ENCODE results near the gene SUSD3. TPM values are rescaled to one million over a fixed set of nuclear protein-coding genes. Genes with fewer than 3 reads are reported as not detected.

Gene SUSD3
- total RNA-seq, 1 experiment from 2014 or later: not detected

DNA sequence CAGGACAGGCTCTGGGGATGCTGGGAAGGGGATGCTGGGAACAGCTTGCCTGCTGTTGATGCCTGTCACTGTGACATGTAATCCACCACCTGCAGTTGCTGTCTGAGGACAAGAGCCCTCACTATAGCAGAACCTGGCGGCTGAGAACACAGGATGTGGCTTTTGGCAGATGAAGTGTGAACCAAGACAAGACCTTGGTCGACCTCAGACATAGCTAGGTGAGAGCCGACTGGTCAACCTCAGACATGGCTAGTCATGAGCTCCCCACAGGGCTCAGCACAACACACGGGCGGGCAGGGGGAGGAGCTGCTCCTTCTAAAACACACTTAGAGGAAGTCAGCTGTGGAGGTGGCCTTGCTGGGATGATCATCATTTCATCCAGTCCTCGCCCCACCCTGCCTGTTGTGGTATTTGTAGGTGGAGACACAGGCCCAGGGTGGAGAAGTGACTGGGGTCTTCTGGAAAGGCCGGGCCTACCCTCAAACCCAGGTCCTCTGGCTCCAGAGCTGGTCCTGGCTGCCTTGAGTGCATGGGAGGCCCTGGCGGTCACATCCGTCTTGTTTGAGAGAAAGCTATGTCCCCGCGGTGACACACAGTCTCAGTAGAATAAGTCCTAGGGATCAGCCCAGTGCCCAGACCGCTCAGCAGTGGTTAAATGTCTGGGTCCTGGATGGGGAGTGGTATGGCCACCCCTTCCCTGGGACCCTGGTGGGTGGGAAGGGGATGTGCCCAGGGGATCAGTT is 6.1 kb downstream of the SUSD3 start:
- intact Hi-C loops (cut with micrococcal nuclease; ENCODE audit: unreplicated experiment): no loop called here
- H3K27me3 ChIP-seq (replicated peaks; ENCODE audit: insufficient read depth, low read depth, low read length, poor library complexity): no peaks in the 10 kb centered on the region
- H3K27ac ChIP-seq (ENCODE audit: low read depth, low read length, poor library complexity, severe bottlenecking): no peak overlapping the region
- no peaks in the 10 kb centered on the region for H3K9me3 ChIP-seq (ENCODE audit: low read depth, low read length, poor library complexity, severe bottlenecking)
- no TSS peak for BruUV-seq (replicated peaks)
- no peaks in the 10 kb centered on the region for H3K4me1 ChIP-seq (ENCODE audit: insufficient read depth, low read length, poor library complexity, severe bottlenecking)
- H3K36me3 ChIP-seq (ENCODE audit: insufficient read depth, low read length, poor library complexity, severe bottlenecking): no peaks in the 10 kb centered on the region
- no peak for DNase-seq (ENCODE audit: low spot score)
- ChIA-PET POLR2A (ENCODE audit: low non-redundant PET) (no interaction called here), CTCF (no interaction called here)
- H3K4me3 ChIP-seq (ENCODE audit: low read depth, low read length, poor library complexity, severe bottlenecking): no peak overlapping the region
- TF ChIP-seq, protein P1, sequence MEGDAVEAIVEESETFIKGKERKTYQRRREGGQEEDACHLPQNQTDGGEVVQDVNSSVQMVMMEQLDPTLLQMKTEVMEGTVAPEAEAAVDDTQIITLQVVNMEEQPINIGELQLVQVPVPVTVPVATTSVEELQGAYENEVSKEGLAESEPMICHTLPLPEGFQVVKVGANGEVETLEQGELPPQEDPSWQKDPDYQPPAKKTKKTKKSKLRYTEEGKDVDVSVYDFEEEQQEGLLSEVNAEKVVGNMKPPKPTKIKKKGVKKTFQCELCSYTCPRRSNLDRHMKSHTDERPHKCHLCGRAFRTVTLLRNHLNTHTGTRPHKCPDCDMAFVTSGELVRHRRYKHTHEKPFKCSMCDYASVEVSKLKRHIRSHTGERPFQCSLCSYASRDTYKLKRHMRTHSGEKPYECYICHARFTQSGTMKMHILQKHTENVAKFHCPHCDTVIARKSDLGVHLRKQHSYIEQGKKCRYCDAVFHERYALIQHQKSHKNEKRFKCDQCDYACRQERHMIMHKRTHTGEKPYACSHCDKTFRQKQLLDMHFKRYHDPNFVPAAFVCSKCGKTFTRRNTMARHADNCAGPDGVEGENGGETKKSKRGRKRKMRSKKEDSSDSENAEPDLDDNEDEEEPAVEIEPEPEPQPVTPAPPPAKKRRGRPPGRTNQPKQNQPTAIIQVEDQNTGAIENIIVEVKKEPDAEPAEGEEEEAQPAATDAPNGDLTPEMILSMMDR (conservative IDR thresholded peaks at IDR 0.05; ENCODE audit: low read depth, low read length): no peak
- no peak for TF ChIP-seq EZH2 (IDR thresholded peaks at IDR 0.05; ENCODE audit: borderline replicate concordance, low read depth, low read length, poor library complexity, severe bottlenecking)

DNA sequence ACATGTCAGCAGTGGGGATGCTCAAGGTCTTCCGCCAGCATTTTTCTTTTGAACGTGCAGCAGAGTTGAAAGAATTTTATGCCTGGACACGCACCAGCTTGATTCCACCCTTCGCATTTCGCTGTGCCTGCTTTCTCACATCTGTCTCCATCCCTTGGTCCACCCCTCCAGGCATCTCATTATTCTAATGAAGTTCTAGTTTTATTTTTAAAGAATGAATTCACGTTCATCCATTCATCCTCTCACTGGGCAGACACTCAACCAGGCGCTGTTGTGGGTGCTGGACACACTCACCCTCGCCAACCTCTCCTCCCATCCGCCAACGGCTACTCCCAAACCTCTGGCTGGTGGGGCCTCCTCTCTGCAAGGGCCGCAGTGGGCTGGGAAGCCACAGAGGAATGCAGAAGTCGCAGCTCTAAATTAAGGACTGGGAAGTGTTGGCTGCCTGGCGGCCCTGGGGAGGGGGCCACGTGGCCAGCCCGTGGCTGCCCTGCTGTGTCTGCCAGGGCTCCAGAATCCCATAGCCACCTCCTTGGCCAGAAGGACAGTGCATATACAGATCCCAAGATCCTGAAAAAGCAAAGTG is 6.7 kb downstream of the SUSD3 start:
- H3K36me3 ChIP-seq (ENCODE audit: insufficient read depth, low read length, poor library complexity, severe bottlenecking): no peaks in the 10 kb centered on the region
- no peaks in the 10 kb centered on the region for H3K9me3 ChIP-seq (ENCODE audit: low read depth, low read length, poor library complexity, severe bottlenecking)
- no peak overlapping the region for H3K4me3 ChIP-seq (ENCODE audit: low read depth, low read length, poor library complexity, severe bottlenecking)
- no peaks in the 10 kb centered on the region for H3K4me1 ChIP-seq (ENCODE audit: insufficient read depth, low read length, poor library complexity, severe bottlenecking)
- no peaks in the 10 kb centered on the region for H3K27me3 ChIP-seq (replicated peaks; ENCODE audit: insufficient read depth, low read depth, low read length, poor library complexity)
- ChIA-PET CTCF (no interaction called here), POLR2A (ENCODE audit: low non-redundant PET) (no interaction called here)
- no peak overlapping the region for H3K27ac ChIP-seq (ENCODE audit: low read depth, low read length, poor library complexity, severe bottlenecking)
- intact Hi-C loops (cut with micrococcal nuclease; ENCODE audit: unreplicated experiment): no loop called here
- DNase-seq (ENCODE audit: low spot score): no peak
- BruUV-seq (replicated peaks): no TSS peak
- TF ChIP-seq EZH2 (IDR thresholded peaks at IDR 0.05; ENCODE audit: borderline replicate concordance, low read depth, low read length, poor library complexity, severe bottlenecking): no peak
- TF ChIP-seq, protein P1 (conservative IDR thresholded peaks at IDR 0.05; ENCODE audit: low read depth, low read length): no peak

- ChIA-PET POLR2A (ENCODE audit: low non-redundant PET) (no interaction called here), CTCF (no interaction called here)
- H3K9me3 ChIP-seq (ENCODE audit: low read depth, low read length, poor library complexity, severe bottlenecking): no peaks in the 10 kb centered on the region
- H3K27me3 ChIP-seq (replicated peaks; ENCODE audit: insufficient read depth, low read depth, low read length, poor library complexity): no peaks in the 10 kb centered on the region
- DNase-seq (ENCODE audit: low spot score): no peak
- BruUV-seq (replicated peaks): no TSS peak
- H3K4me3 ChIP-seq (ENCODE audit: low read depth, low read length, poor library complexity, severe bottlenecking): no peak overlapping the region
- H3K27ac ChIP-seq (ENCODE audit: low read depth, low read length, poor library complexity, severe bottlenecking): no peak overlapping the region
- intact Hi-C loops (cut with micrococcal nuclease; ENCODE audit: unreplicated experiment): no loop called here
- H3K36me3 ChIP-seq (ENCODE audit: insufficient read depth, low read length, poor library complexity, severe bottlenecking): no peaks in the 10 kb centered on the region
- peaks cover under 1% of the 10 kb centered on the region for H3K4me1 ChIP-seq (ENCODE audit: insufficient read depth, low read length, poor library complexity, severe bottlenecking)
- TF ChIP-seq, protein P1 (conservative IDR thresholded peaks at IDR 0.05; ENCODE audit: low read depth, low read length): no peak
- no peak for TF ChIP-seq EZH2 (IDR thresholded peaks at IDR 0.05; ENCODE audit: borderline replicate concordance, low read depth, low read length, poor library complexity, severe bottlenecking)
Observed at GRCh38 chr9:93066978-93067603, 8.6 kb downstream of the SUSD3 start.

Measured in A673 (cell line).